HG02885 (cell line): ENCODE data around the gene PRKAG2.
A peak's percentile ranks its signal among the peaks of the same experiment; 100 is the strongest.

Source experiments
- ATAC-seq: cut with Tn5 transposase; IDR thresholded peaks from one replicate; pipeline ENCODE4 v1.9.1; 2021; ENCODE audit warnings: mild to moderate bottlenecking; ENCODE audit not compliant: unreplicated experiment, poor library complexity

Gene PRKAG2

GRCh38 chr7:151740081-151740851, 136.6 kb downstream of the PRKAG2 start:
- ATAC-seq = no peak

GRCh38 chr7:151738925-151739324, 138.0 kb downstream of the PRKAG2 start:
- ATAC-seq = no peak

GRCh38 chr7:151736403-151736909, 140.5 kb downstream of the PRKAG2 start:
- no peak for ATAC-seq

GRCh38 chr7:151735851-151736402, 141.0 kb downstream of the PRKAG2 start:
- ATAC-seq = no peak

GRCh38 chr7:151735186-151735850, 141.6 kb downstream of the PRKAG2 start:
- ATAC-seq = no peak

- ATAC-seq = no peak
These were observed 143.9 kb downstream of the PRKAG2 start for GRCh38 chr7:151732834-151733592.

GRCh38 chr7:151732292-151732691, 144.6 kb downstream of the PRKAG2 start:
- ATAC-seq = no peak

- no peak for ATAC-seq
These were observed 145.9 kb downstream of the PRKAG2 start for GRCh38 chr7:151731022-151731441.

GRCh38 chr7:151730591-151730990, 146.3 kb downstream of the PRKAG2 start:
- ATAC-seq = no peak

- ATAC-seq = no peak
These were observed 147.4 kb downstream of the PRKAG2 start for GRCh38 chr7:151729521-151729921.

- ATAC-seq = no peak
These were observed 148.2 kb downstream of the PRKAG2 start for GRCh38 chr7:151728746-151729145.

- ATAC-seq = no peak
These were observed 148.6 kb downstream of the PRKAG2 start for GRCh38 chr7:151728286-151728660.

- ATAC-seq = peak; percentile 88
These were observed 149.2 kb downstream of the PRKAG2 start for GRCh38 chr7:151727579-151728285.

GRCh38 chr7:151726652-151727578, 150.0 kb downstream of the PRKAG2 start:
- no peak for ATAC-seq

GRCh38 chr7:151725844-151726651, 150.9 kb downstream of the PRKAG2 start:
- no peak for ATAC-seq

- no peak for ATAC-seq
These were observed 151.9 kb downstream of the PRKAG2 start for GRCh38 chr7:151724920-151725584.

- ATAC-seq = no peak
These were observed 152.5 kb downstream of the PRKAG2 start for GRCh38 chr7:151724250-151724915.
